Measurements from ENCODE around the gene RPL36.

GRCh38 chr19:5687360-5688198, 2.5 kb upstream of the RPL36 start:
- TF ChIP-seq POLR2AphosphoS5 (IDR thresholded peaks at IDR 0.05; ENCODE audit: low read depth, low read length) (no peak), POLR2A (IDR thresholded peaks at IDR 0.05; ENCODE audit: low read depth, low read length) (no peak), TAF1 (IDR thresholded peaks at IDR 0.05; ENCODE audit: low read depth, low read length) (no peak), SPI1 (IDR thresholded peaks at IDR 0.05; ENCODE audit: low read depth, low read length) (no peak), PAX5 (IDR thresholded peaks at IDR 0.05; ENCODE audit: insufficient read depth, low read length, severe bottlenecking) (no peak)

All from GM12891 (cell line).